NCI-H1092 (cell line): ENCODE measurements around the gene GPX2.

Source experiments
- DNase-seq: peaks from one replicate; lab custom pipeline; 2025; lab: John Stamatoyannopoulos, UW

Gene GPX2

DNA sequence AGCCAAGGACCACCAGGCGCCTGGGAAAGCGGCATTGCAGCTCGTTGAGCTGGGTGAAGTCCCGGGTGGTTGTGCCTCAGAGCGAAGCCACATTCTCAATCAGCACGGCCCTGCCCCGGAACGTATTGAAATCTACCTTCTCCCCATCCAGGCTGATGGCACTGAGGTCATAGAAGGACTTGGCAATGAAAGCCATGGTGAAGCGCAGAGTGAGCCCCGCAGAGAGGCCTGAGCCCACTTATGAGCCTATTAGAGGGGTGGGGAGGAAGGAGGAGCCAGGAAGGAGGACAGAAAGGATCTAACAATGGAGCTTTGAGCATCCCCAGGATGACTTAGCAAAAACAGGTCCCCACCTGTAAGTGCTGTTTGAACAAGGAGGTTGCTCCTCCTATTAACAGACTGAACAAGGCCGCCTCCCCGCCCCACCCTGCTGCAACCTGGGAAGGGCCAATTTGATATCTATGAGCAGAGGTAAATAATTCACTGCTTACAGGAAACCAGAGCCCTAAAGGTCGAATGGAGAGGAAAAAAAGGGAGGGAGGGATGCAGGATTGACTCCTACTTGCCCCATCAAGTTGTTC lies at the start of gene GPX2:
Gene GPX2, minus strand, starts transcription at position 215 of the 581 bp plus-strand sequence. Its CDS starts 19 bp downstream, at position 196.
- no peak for DNase-seq

GRCh38 chr14:64990939-64991338 lies 48.4 kb upstream of the GPX2 start:
- no peak for DNase-seq

DNA sequence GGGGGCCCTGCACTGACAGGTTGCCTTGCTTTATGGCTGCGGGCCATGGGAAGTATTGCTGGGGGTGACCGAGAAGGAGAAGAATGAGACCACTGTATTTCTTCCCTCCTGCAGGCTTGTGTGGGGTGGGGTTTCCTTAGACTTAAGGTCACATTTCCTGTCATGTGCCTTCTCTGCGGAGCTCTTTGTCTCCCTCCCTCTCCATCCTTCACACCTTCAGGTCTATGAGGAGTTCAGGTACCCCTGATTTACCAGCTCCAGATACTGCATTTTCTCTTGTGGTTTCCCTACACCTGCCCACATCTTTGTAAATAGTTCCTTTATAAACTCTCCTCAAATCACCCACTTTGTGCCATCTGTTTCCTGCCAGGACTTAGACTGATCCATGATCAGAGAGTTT lies 47.8 kb upstream of the GPX2 start:
- no peak for DNase-seq

- DNase-seq, result no peak
Observed at GRCh38 chr14:64987438-64987767, 44.9 kb upstream of the GPX2 start.

DNA sequence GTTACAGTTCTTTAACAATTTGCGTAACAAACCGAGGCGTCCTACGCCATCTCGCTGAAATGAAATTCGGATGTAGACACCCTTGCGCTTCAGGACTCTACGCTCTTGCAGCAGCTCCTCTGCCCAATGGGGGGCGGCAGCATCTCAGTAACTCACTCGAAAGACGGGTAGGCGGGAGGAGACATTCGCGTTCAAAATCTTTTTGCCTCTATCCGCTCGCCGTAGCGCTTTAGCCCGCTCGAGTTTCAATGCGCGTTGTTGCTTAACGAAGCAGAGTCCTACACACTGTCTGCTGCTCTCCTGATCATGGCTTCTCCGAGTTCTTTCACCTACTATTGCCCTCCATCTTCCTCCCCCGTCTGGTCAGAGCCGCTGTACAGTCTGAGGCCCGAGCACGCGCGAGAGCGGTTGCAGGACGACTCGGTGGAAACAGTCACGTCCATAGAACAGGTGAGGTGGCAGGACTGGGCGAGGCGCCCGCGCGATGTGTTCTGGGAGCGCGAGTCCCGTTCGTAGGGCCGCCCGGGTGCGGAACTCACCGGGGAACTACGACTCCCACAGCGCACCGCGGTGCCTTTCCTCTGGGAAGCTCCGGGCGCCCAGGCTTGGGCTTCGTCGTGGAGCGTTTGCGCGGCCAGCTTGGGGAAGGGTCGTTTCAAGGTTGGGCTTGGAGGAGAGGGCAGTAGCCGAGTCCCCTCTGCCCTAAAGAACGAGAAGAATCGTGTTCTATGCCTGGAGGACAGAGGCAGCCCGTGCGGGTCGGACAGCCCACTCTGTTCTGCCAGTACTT lies 44.3 kb upstream of the GPX2 start, which contains the start of gene FNTB:
Gene FNTB, plus strand, starts transcription at position 248 of the 790 bp plus-strand sequence. Its CDS starts 59 bp downstream, at position 307.
- peak; percentile 96 for DNase-seq

DNA sequence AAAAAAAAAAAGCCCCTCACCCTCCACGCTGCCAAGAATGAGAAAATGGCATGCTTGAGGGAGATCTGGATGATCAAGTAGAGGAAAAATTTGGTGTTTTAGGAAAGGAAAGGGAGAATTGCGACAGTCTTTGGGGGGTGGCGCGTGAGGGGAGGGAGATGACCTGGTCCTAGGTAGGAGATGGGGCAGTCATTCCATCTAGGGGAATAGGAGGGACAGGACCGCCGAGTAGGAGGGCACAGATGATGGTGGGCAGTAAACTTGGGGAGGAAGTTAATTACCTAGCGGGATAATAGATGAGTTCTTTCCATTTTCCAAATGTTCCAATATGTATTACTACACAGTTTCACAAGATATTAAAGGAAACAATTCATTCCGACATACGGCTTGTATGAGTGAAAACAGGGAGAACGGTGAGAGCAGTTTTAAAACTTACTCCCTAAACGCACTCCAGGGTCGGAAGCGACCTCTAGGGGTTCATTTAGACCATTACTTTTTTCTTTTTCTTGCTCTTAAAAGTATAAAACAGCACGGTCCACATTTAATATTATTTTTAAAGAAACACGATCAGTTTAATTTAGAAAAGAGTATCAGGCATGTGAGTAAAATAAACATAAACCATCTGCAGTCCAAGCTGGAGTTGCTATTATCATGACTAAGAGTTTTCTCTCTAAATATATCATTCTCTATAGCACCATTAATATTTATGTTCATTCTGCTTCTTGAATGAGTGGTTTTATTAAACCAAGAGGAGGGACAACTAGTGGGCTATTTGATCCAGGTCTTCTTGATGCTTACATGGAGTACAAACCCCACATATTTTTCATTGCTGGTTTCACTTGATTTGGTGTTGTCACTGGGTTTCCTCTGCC lies 41.1 kb upstream of the GPX2 start:
- no peak for DNase-seq

DNA sequence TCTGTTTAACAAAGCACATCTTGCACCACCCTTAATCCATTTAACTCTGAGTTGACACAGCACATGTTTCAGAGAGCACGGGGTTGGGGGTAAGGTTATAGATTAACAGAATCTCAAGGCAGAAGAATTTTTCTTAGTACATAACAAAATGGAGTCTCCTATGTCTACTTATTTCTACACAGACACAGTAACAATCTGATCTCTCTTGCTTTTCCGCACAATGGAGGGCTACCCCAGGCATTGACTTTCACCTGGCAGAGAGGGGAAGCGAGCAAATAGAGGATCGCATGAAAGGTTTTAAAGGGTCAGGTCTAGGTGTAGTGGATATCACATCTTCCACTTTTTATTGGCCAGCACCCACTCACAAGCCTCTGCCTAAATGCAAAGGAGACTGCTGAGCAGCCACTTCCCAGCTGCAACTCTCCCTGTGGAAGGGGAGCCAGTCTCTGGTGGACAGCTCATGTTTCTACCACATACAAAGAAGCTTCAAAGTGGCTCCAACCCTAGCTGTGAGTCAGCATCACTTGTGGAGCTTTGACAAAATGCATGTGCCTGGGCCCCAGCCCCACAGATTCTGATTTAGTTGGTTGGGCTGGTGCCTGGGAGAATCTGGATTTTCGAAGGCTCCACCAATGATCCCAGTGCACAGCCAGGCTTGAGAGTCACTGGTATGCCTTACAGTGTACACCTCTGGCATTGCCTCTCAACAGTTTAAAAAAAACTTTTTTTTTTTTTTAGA lies 37.0 kb upstream of the GPX2 start:
- no peak for DNase-seq

DNA sequence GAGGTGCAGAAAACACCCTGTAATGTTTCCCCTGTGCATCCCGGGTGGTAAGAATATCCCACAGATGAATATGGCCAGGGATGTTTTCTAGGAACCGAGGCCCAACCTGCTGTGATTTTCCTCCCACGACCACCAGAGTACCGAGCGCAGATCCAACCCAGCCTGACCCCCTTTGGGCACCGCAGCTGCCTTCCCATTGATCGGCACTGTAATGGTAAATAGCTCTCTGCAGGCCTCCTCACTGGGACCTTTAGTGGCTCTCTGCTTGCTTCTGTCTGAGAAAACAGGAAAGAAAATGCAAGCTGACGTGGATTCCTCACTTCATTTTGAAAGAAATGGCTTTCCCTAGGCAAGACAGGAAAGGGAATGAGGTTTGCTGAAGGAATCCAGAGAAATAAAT lies 32.0 kb upstream of the GPX2 start:
- no peak for DNase-seq

GRCh38 chr14:64973826-64974225 lies 31.3 kb upstream of the GPX2 start:
- no peak for DNase-seq

- no peak for DNase-seq
Observed at GRCh38 chr14:64973026-64973442, 30.5 kb upstream of the GPX2 start.

- DNase-seq, result peak; percentile 38
Observed at GRCh38 chr14:64971943-64972791, 29.6 kb upstream of the GPX2 start, which contains the start of gene RAB15. Gene RAB15 (minus strand): TSS chr14:64972336. CDS start chr14:64972076, 260 bp downstream.

GRCh38 chr14:64971491-64971942 lies 29.0 kb upstream of the GPX2 start:
- DNase-seq, result no peak

DNA sequence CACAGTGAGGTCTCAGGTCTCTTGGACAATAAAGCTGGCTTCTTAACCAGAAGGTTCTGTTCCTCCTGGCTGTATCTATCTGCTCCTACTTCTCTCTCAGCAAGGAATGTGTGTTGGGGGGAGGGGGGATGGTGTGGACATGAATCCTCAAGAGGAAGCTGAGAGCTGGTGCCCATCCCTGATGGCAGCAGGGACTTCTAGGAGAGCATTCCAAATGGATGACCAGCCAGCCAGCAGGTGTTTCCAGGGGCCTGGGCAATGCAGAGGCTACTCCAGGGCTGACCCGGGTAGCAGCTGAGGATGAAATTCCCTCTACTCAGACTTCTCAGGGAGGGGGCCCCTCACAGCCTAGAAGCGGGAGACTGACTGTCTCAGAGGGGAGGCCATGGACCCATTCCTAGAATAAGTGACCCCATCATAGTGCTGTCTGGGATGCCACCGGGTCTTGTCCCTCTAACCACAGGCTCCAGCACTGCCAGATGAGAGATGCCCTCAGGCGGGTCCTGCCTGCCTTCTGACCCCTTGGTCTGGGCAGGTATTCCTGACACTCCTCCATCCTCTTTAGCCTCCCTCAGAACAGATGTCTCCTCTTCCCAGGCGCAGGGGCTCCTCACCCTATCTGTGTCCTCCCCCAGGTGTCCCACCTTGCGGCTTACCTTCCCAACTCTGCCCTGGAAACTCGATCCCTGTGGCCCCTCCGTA lies 28.4 kb upstream of the GPX2 start:
- DNase-seq, result no peak

DNA sequence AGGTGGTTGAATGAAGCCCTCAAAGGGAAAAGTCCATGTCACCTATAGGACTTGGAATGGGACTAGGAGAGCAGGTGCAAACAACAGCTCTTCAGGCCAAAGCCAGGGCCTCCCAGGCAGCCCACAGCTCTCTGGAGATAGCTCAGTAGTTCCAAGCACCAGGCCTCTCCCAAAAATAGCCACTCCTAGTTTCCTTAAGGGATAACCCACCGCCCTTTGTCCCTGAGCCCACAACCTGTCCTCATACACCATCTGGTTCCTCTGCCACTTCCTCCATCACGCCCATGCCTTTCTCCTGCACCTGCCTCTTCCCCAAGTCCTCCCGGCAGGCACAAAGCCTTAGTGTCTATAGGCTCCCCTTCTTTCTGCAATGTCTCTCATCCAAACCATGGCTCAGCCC lies 27.5 kb upstream of the GPX2 start:
- DNase-seq, result no peak

GRCh38 chr14:64968651-64969050 lies 26.1 kb upstream of the GPX2 start:
- no peak for DNase-seq

GRCh38 chr14:64968167-64968566 lies 25.6 kb upstream of the GPX2 start:
- no peak for DNase-seq

DNA sequence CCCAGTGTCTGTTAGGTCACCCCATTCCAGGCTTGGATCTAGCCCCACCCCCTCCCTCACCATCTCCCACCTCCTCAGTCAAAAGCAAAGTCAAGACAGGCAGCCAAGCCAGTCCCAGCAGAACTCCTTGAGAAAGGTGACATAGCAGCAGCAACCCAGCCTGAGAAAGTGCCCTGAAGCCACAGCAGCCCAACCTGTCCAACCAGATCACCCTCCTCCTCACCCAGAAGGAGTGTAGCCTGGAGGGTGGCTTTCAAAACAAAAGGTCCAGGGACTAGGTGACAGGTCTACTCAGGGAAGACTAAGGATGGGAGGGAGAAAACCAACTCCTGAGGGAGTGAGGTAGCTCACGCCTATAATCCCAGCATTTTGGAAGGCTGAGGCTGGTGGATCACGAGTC lies 24.4 kb upstream of the GPX2 start:
- DNase-seq, result no peak

DNA sequence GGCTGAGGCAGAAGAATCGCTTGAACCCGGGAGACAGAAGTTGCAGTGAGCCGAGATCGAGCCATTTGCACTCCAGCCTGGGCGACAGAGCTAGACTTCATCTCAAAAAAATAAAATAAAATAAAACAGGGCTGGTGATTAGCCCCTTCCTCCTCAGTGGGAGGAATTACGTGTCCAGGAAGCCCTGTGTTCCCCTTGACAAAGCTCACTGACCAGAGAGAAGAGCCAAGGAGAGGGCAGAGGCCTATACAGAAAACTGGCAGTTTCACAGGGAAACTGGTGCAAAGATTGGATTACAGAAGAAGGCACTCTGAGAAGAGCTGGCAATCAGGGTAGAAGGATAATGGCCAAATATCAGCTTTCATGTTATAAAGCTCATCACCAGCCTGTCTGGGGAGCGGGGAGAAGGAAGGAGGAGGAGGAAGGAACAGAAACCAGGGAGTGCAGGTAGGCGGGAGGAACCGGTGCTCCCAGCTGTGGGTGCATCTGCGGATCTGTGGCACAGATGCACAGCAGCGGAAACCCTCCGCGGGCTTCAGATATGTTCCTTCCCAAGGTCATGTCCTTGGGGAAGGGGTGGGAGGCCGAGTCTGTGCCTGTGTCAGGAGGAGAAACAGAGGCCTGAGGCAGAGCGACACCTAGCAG lies 22.9 kb upstream of the GPX2 start:
- no peak for DNase-seq

DNA sequence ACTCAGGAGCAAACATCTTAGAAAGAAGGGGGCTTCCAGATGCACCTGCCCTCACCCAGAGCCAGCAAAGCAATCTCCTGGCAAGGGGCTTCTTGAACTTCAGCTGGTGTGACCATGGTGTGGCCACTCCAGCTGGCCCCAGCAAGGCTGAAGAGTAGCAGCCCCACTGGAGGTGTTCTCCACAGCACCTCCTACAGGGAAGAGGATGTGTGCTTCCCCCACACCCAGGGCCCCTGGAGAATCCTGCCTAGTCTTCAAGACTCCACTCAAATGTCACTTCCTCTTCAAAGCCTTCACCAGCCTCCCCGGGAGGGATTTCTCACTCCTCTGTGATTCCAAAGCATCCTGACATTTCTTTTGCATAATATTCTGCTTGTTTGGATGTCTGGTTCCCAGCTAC lies 21.1 kb upstream of the GPX2 start:
- no peak for DNase-seq

GRCh38 chr14:64960762-64961276 lies 18.3 kb upstream of the GPX2 start:
- DNase-seq, result no peak
